PC-9 (cell line): ENCODE data around the gene CTLA4. TPM values are rescaled to one million over a fixed set of nuclear protein-coding genes. Genes with fewer than 3 reads are reported as not detected.

Experiments used
- BruUV-seq: library from RNA; stranded (reverse); fragments of 400-500 nt; replicated peaks from 2 replicates; lab custom pipeline; 2021; lab: Mats Ljungman, UMichigan
- CTCF ChIA-PET: fragments of 300-600 bp; sonication (Branson Sonifier 250); formaldehyde crosslinking; loops from one replicate; lab custom pipeline; 2022; ENCODE audit warnings: antibody characterized with exemption; lab: Charles Lee
- POLR2A ChIA-PET: fragments of 300-600 bp; sonication (Branson Sonifier 250); formaldehyde crosslinking; loops from one replicate; lab custom pipeline; 2022; ENCODE audit warnings: antibody characterized with exemption; ENCODE audit not compliant: unreplicated experiment; lab: Charles Lee
- DNase-seq, 2 experiments: peaks; one replicate each; pipeline versions ENCODE4 v3.0.0 to v3.0.0-alpha.2; 2015 to 2022; ENCODE audit warnings: mixed read lengths in 1 of 2
- H2AFZ ChIP-seq: fragments of 200-600 bp; sonication (generic); 2 replicates; pipeline ENCODE4 v1.8.1; 2017; ENCODE audit warnings: antibody characterized with exemption
- H3F3A ChIP-seq: fragments of 200-600 bp; sonication (generic); 2 replicates; pipeline ENCODE4 v1.8.1; 2017; ENCODE audit warnings: antibody characterized with exemption, mild to moderate bottlenecking, low read depth; ENCODE audit not compliant: insufficient read depth
- H3K27ac ChIP-seq: fragments of 200-600 bp; sonication (generic); 2 replicates; pipeline ENCODE4 v1.6.1; 2016; ENCODE audit warnings: mixed run types
- H3K27me3 ChIP-seq: fragments of 200-600 bp; sonication (generic); 2 replicates; pipeline ENCODE4 v1.6.1; 2016; ENCODE audit warnings: low read depth, mixed run types; ENCODE audit not compliant: insufficient read depth
- H3K36me3 ChIP-seq: fragments of 200-600 bp; sonication (generic); 2 replicates; pipeline ENCODE4 v1.6.1; 2016; ENCODE audit warnings: low read depth, mixed run types
- H3K4me1 ChIP-seq: fragments of 200-600 bp; sonication (generic); replicated peaks from 2 replicates; pipeline ENCODE4 v1.6.1; 2016; ENCODE audit warnings: mixed run types; ENCODE audit not compliant: insufficient read depth
- H3K4me2 ChIP-seq: fragments of 200-600 bp; sonication (generic); 2 replicates; pipeline ENCODE4 v1.6.1; 2017; ENCODE audit warnings: mixed run types
- H3K4me3 ChIP-seq: fragments of 200-600 bp; sonication (generic); 2 replicates; pipeline ENCODE4 v1.6.1; 2016; ENCODE audit warnings: mixed run types
- H3K79me2 ChIP-seq: fragments of 200-600 bp; sonication (generic); 2 replicates; pipeline ENCODE4 v1.6.1; 2017; ENCODE audit warnings: low read depth, mixed run types
- H3K9me2 ChIP-seq: fragments of 200-600 bp; sonication (generic); 2 replicates; pipeline ENCODE4 v1.8.1; 2017; ENCODE audit warnings: mild to moderate bottlenecking; ENCODE audit not compliant: insufficient read depth
- H3K9me3 ChIP-seq: fragments of 200-600 bp; sonication (generic); 2 replicates; pipeline ENCODE4 v1.8.1; 2016; ENCODE audit warnings: low read depth; ENCODE audit not compliant: insufficient read depth
- H4K20me1 ChIP-seq: fragments of 200-600 bp; sonication (generic); 2 replicates; pipeline ENCODE4 v1.8.1; 2017; ENCODE audit not compliant: insufficient read depth
- EZH2 ChIP-seq: fragments of 200-600 bp; sonication (generic); IDR thresholded peaks from 2 replicates; pipeline ENCODE4 v1.8.0; 2017; ENCODE audit warnings: antibody characterized with exemption, low read depth
- intact Hi-C: fragments of 100-400 bp; cut with micrococcal nuclease; formaldehyde crosslinking; loops from one replicate; pipeline ENCODE4 v1.10.0; 2022; ENCODE audit not compliant: unreplicated experiment
- total RNA-seq: library from RNA; stranded (reverse); gene quantifications from 2 replicates; pipeline ENCODE4 v1.2.3, GENCODE V29; 2021
- TF ChIP-seq, protein P1 (sequence below): fragments of 200-600 bp; sonication (generic); conservative IDR thresholded peaks from 2 replicates; pipeline ENCODE4 v1.6.1; 2017; ENCODE audit warnings: mixed run types, antibody characterized with exemption, mild to moderate bottlenecking, moderate library complexity

Gene CTLA4
- total RNA-seq, 1 experiment from 2014 or later = not detected

DNA sequence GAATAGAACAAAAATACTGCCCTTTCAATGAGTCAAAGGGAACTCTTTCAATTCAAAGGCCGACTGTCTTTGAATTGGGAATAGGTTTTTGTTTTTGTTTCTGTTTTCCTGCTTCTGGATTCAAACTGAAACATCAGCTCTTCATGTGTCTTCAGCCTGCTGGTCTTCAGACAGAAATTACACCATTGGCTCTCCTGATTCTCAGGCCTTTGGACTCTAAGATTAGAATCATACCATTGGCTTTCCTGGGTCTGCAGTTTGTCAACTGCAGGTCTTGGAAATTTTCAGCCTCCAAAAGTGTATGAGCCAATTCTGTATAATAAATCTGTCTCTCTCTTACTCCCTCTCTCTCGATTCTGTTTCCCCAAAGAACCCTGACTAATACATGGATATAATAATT, 31.1 kb downstream of the CTLA4 start:
- ChIA-PET CTCF (no interaction called here), POLR2A (no interaction called here)
- intact Hi-C loops = no loop called here
- no peak overlapping the region for H3K4me2 ChIP-seq
- H3K4me3 ChIP-seq = no peak overlapping the region
- H3K27ac ChIP-seq = no peak overlapping the region
- H2AFZ ChIP-seq = no peak overlapping the region
- H3K36me3 ChIP-seq = no peaks in the 10 kb centered on the region
- H3K79me2 ChIP-seq = no peaks in the 10 kb centered on the region
- no peak for DNase-seq
- no TSS peak for BruUV-seq
- no peaks in the 10 kb centered on the region for H4K20me1 ChIP-seq
- H3K9me2 ChIP-seq = no peaks in the 10 kb centered on the region
- H3F3A ChIP-seq = no peaks in the 10 kb centered on the region
- TF ChIP-seq EZH2 = no peak
- TF ChIP-seq, protein P1, sequence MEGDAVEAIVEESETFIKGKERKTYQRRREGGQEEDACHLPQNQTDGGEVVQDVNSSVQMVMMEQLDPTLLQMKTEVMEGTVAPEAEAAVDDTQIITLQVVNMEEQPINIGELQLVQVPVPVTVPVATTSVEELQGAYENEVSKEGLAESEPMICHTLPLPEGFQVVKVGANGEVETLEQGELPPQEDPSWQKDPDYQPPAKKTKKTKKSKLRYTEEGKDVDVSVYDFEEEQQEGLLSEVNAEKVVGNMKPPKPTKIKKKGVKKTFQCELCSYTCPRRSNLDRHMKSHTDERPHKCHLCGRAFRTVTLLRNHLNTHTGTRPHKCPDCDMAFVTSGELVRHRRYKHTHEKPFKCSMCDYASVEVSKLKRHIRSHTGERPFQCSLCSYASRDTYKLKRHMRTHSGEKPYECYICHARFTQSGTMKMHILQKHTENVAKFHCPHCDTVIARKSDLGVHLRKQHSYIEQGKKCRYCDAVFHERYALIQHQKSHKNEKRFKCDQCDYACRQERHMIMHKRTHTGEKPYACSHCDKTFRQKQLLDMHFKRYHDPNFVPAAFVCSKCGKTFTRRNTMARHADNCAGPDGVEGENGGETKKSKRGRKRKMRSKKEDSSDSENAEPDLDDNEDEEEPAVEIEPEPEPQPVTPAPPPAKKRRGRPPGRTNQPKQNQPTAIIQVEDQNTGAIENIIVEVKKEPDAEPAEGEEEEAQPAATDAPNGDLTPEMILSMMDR = no peak
- H3K9me3 ChIP-seq = no peaks in the 10 kb centered on the region
- no peaks in the 10 kb centered on the region for H3K27me3 ChIP-seq
- H3K4me1 ChIP-seq = no peaks in the 10 kb centered on the region

DNA sequence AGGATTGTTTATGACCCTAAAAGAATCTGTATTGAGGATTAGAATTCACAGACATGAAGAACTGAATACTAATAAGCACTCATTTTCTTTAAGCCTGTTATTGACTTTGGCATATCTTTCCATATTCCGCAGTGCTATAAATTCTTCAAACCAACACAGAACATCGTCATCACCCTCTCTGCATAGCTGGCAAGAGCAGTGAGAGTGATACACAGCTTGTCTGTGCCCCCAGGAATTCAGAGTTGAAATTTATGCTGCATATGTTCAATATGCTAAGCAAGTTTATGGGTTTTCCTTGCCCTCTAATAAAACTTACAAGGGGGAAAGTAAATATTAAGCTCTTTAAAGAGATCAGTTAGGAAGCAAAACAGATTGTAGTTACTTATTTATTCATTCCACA, 32.7 kb downstream of the CTLA4 start:
- no peaks in the 10 kb centered on the region for H3K27me3 ChIP-seq
- TF ChIP-seq EZH2 = no peak
- TF ChIP-seq, protein P1 = no peak
- no peaks in the 10 kb centered on the region for H3K9me3 ChIP-seq
- H3K27ac ChIP-seq = no peak overlapping the region
- DNase-seq = no peak
- H3K79me2 ChIP-seq = no peaks in the 10 kb centered on the region
- H3F3A ChIP-seq = no peaks in the 10 kb centered on the region
- H3K4me2 ChIP-seq = no peak overlapping the region
- BruUV-seq = no TSS peak
- H3K4me3 ChIP-seq = no peak overlapping the region
- intact Hi-C loops = loop anchor here (10.0 kb wide), 2 partner anchors 1065 to 1325 kb away; no protein-coding TSS in a partner anchor
- CTCF ChIA-PET = no interaction called here
- no peaks in the 10 kb centered on the region for H3K4me1 ChIP-seq
- no peaks in the 10 kb centered on the region for H3K36me3 ChIP-seq
- POLR2A ChIA-PET = no interaction called here
- H3K9me2 ChIP-seq = no peaks in the 10 kb centered on the region
- H4K20me1 ChIP-seq = no peaks in the 10 kb centered on the region
- H2AFZ ChIP-seq = no peak overlapping the region

GRCh38 chr2:203904022-203904421, 36.5 kb downstream of the CTLA4 start:
- H3K27ac ChIP-seq = no peak overlapping the region
- TF ChIP-seq, protein P1 = no peak
- no peak for TF ChIP-seq EZH2
- H3K9me2 ChIP-seq = no peaks in the 10 kb centered on the region
- no peaks in the 10 kb centered on the region for H3K9me3 ChIP-seq
- H3K4me1 ChIP-seq = no peaks in the 10 kb centered on the region
- no peaks in the 10 kb centered on the region for H4K20me1 ChIP-seq
- no peak for DNase-seq
- no peaks in the 10 kb centered on the region for H3K79me2 ChIP-seq
- H3K4me3 ChIP-seq = no peak overlapping the region
- H2AFZ ChIP-seq = no peak overlapping the region
- H3K27me3 ChIP-seq = no peaks in the 10 kb centered on the region
- H3K4me2 ChIP-seq = no peak overlapping the region
- ChIA-PET CTCF (no interaction called here), POLR2A (no interaction called here)
- no peaks in the 10 kb centered on the region for H3K36me3 ChIP-seq
- H3F3A ChIP-seq = no peaks in the 10 kb centered on the region
- intact Hi-C loops = loop anchor here (10.0 kb wide), 2 partner anchors 1069 to 1329 kb away; no protein-coding TSS in a partner anchor
- no TSS peak for BruUV-seq
